NK-92 treated with Interleukin-12 subunit alpha and Interleukin-12 subunit beta, amount 100 ng/mL, for 24 hours (cell line): ENCODE measurements around the gene IRF5.

Experiments used
- DNase-seq: peaks from one replicate; lab custom pipeline; 2025; lab: John Stamatoyannopoulos, UW

The IRF5 gene, protein sequence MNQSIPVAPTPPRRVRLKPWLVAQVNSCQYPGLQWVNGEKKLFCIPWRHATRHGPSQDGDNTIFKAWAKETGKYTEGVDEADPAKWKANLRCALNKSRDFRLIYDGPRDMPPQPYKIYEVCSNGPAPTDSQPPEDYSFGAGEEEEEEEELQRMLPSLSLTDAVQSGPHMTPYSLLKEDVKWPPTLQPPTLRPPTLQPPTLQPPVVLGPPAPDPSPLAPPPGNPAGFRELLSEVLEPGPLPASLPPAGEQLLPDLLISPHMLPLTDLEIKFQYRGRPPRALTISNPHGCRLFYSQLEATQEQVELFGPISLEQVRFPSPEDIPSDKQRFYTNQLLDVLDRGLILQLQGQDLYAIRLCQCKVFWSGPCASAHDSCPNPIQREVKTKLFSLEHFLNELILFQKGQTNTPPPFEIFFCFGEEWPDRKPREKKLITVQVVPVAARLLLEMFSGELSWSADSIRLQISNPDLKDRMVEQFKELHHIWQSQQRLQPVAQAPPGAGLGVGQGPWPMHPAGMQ

GRCh38 chr7:128937647-128938543, at the start of gene IRF5:
Gene IRF5 (plus strand): TSS chr7:128937927. CDS start chr7:128942082, 4,155 bp downstream.
- no peak for DNase-seq

DNA sequence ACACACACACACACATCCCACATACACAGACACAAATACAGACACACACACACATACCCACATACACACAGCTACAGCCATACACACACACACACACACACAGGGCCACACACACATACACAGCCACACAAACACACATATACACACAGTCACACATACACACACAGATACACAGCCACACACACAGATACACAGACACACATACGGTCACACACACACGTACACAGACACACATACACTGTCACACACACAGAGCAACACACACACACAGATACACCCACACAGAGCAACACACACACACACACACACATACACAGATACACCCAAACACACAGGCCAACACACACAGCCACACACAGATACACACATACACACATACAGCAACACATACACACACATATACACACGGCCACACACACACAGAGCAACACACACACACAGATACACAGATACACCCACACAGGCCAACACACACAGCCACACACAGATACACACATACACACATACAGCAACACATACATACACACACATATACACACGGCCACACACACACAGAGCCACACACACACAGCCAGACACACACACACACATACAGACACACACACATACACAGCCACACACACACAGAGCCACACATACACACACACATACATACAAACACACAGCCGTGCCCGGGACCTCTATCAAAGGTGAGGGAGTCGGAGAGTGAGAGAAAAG, 49.5 kb upstream of the IRF5 start:
- no peak for DNase-seq

DNA sequence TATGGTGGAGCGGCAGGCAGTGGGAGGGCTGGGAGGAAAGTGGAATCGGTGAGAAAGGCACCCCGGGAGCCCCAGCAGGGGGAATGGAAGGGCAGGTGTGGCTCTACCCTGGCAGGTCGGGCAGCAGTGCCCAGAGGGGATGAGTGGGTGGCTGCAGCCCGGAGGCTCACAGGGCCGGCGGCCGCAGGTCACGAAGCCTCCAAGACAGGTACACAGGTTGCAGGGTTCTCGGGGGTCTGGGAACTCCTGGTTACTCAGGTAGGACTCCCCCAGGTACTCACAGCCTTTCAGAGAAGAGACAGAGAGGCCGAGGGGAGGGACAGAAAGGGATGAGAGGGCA, 49.0 kb upstream of the IRF5 start:
- DNase-seq: no peak

DNA sequence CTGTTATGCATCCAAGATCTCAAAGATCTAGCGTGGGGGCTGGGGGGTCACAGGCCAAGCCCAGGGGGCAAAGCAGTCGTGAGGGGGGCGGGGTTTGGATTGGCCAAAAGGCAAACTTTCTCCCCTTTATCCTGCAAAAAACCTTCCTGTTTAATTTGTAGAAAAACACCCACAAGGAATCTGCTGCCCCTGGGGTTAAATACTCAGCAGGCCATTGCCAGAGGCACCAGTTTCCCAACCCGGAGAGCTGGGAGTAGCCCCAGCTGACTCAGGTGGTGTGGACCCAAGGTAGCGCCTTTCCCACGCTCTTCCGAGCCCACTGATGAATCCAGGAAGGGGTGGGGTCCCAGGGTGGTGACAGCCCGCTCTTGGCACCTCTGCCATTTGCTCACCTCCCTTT, 48.6 kb upstream of the IRF5 start:
- DNase-seq: no peak

DNA sequence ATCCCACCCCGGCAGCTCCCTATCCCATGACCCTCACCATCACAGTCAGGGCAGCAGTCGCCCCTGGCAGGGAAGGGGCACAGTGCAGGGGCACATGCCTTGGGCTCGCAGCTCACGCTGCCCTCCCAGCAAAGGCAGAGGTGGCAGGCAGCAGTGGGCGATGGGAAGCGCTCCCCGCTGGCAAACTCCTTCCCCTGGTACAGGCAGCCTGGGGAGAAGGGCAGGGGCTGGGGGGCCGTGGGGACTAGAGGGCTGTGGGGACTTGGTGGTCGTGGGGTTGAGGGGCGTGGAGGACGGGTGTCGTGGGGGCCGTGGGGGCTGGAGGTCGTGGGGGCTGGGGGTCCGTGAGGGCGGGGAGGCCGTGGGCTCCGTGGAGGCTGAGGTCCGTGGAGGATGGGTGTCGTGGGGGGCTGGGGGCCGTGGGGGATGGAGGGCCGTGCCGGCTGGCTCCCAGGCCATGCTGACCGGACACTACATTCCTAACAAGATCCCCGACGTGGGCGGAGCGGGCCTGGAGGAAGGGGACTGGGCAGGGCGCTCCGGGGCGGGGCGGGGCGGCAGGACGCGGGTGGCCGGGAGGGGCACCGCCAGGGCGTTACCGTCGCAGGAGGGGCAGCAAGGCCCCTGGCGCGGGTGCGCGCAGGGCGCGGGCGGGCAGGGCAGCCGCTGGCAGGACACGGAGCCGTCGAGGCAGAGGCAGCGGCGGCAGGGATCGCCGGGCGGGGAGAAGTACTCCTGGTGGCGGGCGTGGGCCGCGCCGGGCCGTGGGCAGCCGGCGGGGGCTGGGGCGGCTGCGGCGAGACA, 47.2 kb upstream of the IRF5 start:
- no peak for DNase-seq

DNA sequence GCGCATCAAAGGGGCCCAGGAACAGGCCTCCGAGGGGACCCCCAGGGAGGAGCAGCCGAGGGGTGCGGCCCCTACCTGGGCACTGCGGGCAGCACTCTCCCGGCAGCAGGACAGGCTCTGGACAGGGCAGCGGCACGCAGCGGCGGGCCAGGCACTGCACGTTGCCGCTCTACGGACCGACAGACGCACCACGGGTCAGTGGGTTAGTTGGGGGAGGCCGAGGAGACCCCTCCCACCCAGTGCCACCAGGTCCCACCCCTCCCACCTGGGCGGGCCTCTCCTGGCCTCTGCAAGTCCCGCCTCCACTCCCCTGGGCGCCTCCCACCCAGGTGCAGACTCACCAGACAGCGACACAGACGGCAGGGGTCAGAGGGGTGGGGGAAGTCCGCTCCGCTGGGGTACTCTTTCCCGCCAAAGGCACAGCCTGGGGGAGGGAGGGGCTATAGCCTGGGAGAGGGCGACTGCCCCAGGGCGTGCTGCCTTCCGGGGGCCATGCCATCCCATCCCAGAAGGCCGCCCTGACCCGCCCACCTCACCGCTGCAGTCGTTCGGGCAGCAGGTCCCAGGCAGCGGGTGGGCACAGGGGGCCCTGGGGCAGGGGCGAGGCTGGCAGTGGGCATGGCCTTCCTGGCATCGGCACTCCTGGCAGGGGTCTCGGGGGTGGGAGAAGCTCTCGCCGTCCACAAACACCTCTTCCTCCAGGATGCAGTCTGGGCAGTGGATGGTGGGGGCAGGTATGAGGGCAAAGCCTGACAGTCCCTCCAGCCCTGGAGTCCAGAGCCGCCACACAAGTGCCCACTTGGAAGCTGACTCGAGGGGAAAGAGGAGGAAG, 46.4 kb upstream of the IRF5 start:
- no peak for DNase-seq

DNA sequence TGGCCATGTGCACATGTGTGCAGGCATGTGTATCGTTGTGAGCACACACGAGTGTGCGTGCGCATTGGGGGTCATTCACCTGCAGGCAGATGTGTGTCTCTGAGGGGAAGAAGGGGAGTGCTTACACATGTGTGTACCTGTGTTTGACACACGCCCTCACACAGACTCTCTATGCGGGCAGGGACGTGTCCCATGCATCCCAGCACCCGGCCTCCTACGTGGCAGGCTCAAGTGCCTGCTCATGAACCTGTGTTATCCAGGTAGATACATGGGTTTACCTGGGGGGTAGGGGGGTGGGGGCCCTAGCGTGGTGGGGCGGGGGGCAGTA, 45.8 kb upstream of the IRF5 start:
- DNase-seq: no peak

DNA sequence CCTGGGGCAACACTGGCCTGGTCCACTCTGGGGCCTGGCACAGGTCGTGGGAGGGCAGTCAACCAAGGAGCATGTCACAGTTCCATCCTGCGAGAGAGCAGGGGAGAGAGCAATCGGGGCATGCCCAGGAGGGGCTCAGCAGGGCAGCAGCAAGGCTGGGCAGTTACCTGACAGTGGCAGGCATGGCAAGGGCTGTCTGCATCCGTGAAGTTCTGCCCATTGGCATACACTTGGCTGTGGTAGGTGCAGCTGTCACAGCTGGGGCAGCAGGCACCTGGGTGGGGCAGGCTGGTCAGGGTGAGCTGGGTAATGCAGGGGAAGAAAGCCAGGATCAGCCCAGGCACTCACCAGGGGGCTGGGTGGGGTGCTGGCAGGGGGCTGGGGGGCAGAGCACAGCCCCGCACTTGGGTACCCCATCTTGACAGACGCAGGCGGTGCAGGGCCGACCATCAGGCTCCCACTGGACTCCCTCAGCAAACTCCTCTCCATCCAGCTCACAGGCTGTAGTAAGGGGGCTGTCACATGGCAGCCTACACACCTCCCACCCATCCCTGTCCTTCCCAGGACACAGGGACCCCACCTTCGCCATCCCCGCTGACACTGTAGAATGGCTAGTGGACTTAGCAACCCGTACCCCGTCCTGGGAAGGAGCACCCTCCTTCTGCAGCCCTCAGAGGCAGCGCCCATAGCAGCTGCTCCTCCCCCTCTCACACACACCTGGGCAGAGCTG, 45.0 kb upstream of the IRF5 start:
- no peak for DNase-seq

- no peak for DNase-seq
These were observed 44.3 kb upstream of the IRF5 start for GRCh38 chr7:128893251-128894100.

GRCh38 chr7:128894101-128894440, 43.7 kb upstream of the IRF5 start:
- DNase-seq: no peak

DNA sequence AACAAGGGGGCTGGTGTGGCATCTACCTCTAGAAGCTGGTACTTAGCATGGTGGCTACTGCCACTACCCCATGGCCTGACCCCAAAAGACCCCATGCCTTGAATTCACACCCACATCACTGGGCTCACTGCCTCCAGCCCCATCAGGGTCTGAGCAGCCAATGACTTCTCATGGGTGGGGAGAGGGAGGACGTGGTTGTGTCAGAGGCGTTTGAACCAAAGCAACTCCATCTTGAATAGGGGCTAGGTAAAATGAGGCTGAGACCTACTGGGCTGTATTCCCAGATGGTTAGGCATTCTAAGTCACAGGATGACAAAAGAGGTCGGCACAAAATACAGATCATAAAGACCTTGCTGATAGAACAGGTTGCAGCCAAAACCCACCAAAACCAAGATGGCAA, 42.4 kb upstream of the IRF5 start:
- no peak for DNase-seq

DNA sequence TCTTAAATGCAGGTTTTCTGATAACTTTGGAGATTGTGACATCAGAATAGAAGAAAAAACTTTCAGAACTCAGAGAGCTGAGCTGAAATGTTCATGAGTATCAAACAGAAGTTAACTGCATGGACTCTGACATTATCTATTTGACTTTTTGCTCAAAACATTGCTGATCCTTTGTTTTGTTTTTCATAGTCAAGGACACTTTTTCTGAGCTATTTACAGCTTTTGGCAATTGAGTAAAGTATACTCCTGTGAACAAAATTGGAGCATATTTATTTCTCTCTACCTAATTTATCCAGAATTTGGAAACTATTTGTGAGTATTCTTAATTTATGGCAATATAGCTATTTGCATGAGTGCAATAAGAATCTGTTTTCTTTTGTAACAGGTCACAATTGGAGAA, 38.3 kb upstream of the IRF5 start:
- no peak for DNase-seq

GRCh38 chr7:128900237-128900636, 37.5 kb upstream of the IRF5 start:
- no peak for DNase-seq

- no peak for DNase-seq
These were observed 34.8 kb upstream of the IRF5 start for GRCh38 chr7:128902761-128903585.

DNA sequence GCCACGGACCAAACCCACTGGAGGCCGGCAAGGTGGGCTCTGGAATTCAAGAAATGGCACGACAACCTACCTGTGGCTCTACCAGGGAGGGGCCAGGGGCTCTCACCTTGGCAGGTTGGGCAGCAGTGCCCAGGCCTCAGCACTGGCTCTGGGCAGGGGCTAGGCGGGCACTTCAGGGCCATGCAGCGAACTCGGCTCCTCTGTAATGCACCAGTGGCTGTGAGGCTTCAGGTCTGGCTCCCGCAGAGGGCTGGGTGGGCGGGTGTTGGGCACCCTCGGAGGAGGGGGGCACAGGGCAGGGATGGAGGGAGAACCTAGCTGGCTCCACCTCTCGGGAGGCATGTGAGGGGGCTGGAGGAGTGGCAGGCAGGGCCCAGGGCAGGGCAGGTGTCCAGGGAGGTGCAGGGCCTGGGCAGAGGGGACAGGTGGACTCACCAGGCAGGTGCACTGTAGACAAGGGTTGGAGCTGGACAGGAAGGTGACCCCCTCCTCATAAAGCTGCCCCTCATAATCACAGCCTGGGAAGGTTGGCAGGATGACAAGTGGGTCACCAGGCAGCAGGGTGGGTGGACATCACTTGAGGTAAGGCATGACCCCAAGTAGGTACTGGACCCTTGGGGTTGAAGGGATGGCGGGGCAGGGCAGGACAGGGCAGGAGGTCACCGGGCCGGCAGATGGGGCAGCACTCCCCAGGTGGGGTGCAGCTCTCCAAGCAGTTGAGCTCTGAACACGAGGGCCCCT, 33.9 kb upstream of the IRF5 start:
- DNase-seq: no peak

GRCh38 chr7:128904381-128905197, 33.1 kb upstream of the IRF5 start:
- DNase-seq: no peak
